HG03558 (cell line): ENCODE measurements around the gene ZNF281.

Source experiments
- ATAC-seq: cut with Tn5 transposase; IDR thresholded peaks from one replicate; pipeline ENCODE4 v1.9.1; 2021; ENCODE audit warnings: moderate number of reproducible peaks; ENCODE audit not compliant: unreplicated experiment; ENCODE audit errors: extremely low read depth

Gene ZNF281

GRCh38 chr1:200399860-200400259 lies 10.0 kb downstream of the ZNF281 start:
- ATAC-seq = no peak

DNA sequence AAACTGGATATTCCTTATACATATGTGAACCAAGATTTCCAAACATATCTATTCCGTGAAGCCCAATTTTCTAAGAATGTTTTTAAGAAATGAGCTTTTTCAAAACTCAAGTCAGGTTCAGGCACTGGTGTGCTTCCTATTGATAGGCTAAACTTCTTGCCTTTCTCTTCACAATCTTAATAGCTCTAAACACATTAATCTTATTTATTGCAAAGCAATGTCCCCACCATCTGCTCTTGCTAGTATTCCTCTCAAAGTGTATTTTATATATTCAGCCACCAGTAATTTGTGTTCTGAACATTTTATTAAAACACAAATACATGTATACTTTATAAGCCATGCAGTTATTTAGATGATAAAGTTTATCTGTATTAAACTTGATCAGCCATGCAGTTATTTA lies 11.5 kb downstream of the ZNF281 start:
- ATAC-seq = no peak

GRCh38 chr1:200392625-200393185 lies 17.1 kb downstream of the ZNF281 start:
- no peak for ATAC-seq

DNA sequence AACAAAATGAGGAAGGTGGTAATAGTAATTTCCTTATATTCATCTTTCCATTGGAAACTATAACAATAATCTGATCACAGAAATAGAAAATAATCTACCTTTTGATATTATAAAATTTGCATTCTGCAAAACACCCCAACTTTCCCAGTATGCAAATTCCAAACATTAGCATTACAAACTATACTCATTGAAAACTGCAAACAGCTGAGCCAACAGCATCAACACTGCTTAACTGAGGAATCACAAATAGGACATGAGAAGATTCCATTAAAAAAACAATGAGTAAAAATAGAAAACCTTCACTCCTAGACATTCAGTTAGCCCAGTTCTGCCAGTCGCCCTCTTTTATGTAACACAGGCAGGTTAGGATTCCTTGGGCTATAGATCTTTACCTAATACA lies 18.1 kb downstream of the ZNF281 start:
- no peak for ATAC-seq

- no peak for ATAC-seq
Observed at GRCh38 chr1:200388791-200389190, 21.0 kb downstream of the ZNF281 start.

DNA sequence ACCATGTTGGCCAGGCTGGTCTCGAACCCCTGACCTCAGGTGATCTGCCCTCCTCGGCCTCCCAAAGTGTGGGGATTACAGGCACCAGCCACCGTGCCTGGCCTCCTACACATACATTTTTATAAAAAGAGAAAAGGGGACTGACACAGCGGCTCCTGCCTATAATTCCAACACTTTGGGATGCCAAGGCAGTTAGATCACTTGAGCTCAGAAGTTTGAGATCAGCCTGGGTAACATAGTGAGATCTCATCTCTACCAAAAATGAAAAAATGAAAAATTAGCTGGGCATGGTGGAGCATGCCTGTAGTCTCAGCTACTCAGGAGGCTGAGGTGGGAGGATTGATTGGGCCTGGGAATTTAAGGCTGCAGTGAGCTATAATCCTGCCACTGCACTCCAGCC lies 23.4 kb downstream of the ZNF281 start:
- no peak for ATAC-seq

- ATAC-seq = no peak
Observed at GRCh38 chr1:200384818-200385390, 24.9 kb downstream of the ZNF281 start.

DNA sequence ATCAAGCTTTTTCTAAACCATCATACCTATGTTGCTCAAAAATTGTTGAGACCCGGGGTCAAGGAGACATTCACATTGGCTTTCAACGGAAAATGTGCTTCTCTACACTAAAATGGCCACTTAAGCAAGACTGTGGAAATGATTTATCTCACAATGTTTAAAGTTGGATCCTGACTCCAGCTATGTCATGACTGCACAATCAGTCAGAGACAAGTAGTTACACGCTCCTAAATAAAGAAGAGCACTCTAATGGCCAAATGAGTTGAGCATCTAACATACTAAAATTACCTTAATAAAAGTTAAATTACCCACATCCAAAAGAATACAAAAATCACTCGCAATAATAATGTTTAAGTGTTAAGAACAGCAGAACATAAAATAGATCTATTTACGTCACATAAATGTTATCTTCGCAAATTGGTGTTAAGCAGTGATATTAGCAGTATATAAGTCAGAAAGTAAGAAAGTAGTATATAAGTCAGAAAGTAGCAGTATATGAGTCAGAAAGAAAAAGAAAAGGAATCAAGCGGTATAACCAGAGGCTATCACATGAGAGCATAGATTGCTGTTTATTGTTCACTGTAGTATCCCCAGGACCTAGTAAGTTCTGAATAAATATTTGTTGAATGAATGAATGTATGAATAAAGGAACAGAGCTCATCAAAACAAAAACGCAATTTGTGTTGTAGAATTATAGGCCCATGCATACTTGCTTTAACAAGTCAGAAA lies 28.4 kb downstream of the ZNF281 start:
- ATAC-seq = no peak

DNA sequence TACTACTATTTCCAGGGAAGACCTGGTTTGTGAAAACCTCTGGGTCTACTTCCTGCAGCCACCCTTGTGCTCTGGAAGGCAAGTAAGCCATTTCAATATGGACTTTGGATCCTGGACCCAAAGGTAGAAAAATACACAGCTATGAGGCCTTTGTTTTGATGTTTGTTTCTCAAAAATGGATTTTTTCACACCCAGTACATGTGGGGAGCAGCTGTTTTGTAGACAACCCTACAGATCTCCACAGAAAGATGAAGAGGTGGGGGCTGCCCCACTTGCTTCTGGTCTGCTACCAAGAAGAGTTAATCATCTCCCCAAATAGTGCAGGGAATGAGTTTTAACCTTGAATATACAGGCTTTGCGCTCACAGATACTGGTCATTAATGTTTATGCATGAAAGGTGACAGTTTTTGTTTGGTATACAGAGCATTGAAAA lies 29.2 kb downstream of the ZNF281 start:
- peak; percentile 71 for ATAC-seq

DNA sequence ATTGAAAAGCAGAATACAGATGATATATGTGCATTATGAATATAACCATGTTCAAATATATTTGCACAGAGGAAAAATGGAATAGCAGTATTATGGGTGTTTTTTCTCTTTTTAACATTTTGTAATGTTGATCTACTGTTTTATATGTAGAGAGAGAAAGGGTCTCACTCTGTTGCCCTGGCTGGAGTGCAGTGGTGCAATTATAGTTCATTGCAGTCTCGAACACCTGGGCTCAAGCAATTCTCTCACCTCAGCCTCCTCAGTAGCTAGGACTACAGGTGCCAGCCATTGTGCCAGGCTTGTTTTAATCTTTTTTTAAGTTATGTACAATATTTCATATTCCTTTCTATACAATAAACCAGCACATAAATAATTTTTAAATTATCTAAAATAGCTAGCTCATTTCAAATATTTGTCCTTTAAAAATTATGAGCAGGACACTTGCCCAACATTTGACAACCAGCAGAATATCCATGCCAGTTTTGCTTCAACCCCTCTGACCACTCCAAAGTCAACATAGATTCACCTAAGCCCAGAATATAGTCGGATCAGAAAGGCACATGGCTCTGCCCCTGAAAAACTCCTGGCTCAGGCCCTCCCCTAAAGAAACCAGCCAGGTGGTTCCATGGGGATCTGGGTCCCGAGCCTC lies 29.8 kb downstream of the ZNF281 start:
- ATAC-seq = no peak

- no peak for ATAC-seq
Observed at GRCh38 chr1:200379432-200379757, 30.4 kb downstream of the ZNF281 start.

- no peak for ATAC-seq
Observed at GRCh38 chr1:200378096-200378495, 31.7 kb downstream of the ZNF281 start.

DNA sequence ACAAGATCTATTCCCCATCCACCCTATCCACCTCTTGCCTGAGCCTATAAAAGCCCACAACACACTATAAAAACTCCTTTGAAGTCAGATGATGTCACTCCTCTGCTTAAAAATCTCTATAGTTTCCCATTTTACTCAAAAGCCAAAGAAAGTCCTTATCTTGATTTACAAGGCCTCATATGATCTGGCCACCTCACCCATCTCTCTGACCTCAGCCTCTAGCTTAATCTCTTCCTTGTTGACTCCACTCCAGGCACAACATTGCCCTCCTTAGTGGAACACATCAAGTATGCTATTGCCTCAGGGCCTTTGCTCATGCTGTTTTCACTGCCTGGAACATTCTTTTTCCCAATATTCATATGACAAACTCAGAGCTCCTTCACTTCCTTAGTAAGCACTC lies 33.3 kb downstream of the ZNF281 start:
- ATAC-seq = no peak

- no peak for ATAC-seq
Observed at GRCh38 chr1:200374569-200375295, 35.1 kb downstream of the ZNF281 start.

- no peak for ATAC-seq
Observed at GRCh38 chr1:200373811-200374231, 36.0 kb downstream of the ZNF281 start.

GRCh38 chr1:200372885-200373181 lies 37.0 kb downstream of the ZNF281 start:
- no peak for ATAC-seq

DNA sequence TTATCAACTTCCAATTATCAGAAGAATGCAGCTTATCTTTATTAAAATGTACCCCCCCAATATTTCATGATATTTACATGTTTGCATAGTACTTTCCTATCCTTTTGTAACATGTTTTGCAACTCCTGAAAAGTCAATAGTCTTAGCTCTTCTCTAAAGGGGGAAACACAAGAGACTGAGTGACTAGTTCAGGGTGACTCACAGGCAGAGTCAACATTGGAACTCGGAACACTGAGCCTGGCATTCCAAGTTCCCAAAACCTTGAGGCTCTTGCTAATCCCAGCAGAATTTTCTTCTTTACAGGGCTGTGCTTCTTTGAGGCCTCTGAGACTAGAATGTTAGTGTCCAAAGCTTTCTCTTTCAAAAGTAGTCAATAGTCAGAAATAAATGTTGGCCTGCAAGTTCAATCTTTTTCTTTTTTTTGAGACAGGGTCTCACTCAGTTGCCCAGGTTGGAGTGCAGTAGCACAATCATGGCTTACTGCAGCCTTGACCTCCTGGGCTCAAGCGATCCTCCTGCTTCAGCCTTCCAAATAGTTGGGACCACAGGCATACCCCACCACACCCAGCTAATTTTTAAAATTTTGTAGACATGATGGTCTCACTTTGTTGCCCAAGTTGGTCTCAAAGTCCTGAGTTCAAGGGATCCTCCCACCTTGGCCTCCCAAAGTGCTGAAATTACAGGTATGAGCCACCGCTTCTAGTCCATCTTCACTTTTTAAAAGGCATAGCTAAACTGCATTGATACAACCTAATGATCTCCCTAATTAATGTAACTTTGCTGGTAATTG lies 37.5 kb downstream of the ZNF281 start:
- no peak for ATAC-seq

GRCh38 chr1:200369706-200370105 lies 40.1 kb downstream of the ZNF281 start:
- ATAC-seq = no peak

DNA sequence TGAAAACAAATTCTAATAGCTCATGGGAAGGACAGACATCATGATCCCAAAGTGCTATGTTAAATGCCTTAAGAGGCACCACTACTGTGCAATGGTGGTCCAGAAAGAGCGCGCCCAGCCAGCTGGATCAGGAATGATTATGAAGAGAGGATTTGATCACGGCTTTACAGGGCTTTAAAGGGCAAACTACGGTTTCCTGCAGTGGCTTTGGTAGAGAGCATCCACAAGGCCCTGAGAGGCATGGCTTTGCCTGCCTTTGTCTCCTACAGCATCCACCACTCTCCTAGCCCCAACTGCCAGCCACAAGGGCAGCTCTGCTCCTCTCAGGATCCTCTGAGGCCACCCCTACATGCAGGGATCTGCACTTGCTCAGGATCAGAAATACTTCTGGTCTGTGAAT lies 40.7 kb downstream of the ZNF281 start:
- ATAC-seq = no peak

- no peak for ATAC-seq
Observed at GRCh38 chr1:200368556-200368955, 41.3 kb downstream of the ZNF281 start.
